Prostate gland (tissue), 2 donors: Measurements from ENCODE around the gene TMEM123.

ENCODE experiments used
- POLR2A ChIP-seq: fragments of 450-650 bp; IDR thresholded peaks from one replicate; pipeline ENCODE4 v1.6.1; 2016; ENCODE audit warnings: antibody characterized with exemption, mild to moderate bottlenecking
- POLR2AphosphoS5 ChIP-seq: sonication (generic); formaldehyde crosslinking; IDR thresholded peaks from one replicate; pipeline ENCODE4 v1.6.1; 2017; ENCODE audit warnings: antibody characterized with exemption
- TF ChIP-seq, protein P1 (sequence below), 4 experiments: fragments of 200-600 bp in 2 of 4; fragments of 450-650 bp in 2 of 4; sonication (generic) in 2 of 4; IDR thresholded peaks; 1 replicate in 3 of 4; 2 replicates in 1 of 4; pipeline ENCODE4 v1.5.1; 2016 to 2019; ENCODE audit warnings: antibody characterized with exemption in 4 of 4, mild to moderate bottlenecking in 2 of 4, moderate library complexity in 2 of 4

DNA sequence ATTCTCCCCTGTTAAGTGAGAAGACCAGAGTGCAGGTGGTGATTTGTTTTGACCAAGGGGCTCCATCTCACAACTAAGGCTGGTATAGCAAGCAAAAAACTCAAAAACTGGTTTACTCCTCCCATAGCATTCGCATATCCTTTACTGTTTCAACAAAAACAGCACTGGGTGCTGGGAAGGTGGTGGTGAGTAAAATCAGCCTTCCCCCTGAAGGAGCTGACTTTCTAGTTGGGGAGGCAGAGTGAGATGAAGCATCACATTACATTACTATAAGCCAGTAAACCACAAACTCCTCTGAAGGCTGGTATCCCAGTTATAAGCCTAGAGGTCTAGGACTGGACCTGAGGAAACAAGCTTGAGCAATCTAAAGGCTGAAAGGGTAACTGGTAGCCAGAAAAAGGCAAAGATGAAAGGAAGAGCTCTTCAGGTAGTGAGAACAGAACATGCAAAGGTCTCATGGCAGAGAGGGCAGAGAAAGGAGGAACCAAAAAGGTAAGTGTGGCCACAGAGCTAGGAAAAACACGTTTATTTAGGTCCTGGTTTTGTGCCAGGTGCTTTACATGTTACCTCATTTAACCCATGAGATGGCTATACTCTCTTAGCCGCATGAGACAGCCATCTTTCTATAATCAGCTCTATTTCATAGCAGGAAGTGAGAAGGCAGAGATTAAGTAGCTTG lies 22.3 kb downstream of the TMEM123 start:
- TF ChIP-seq POLR2A (no peak), POLR2AphosphoS5 (no peak)
- TF ChIP-seq, protein P1, sequence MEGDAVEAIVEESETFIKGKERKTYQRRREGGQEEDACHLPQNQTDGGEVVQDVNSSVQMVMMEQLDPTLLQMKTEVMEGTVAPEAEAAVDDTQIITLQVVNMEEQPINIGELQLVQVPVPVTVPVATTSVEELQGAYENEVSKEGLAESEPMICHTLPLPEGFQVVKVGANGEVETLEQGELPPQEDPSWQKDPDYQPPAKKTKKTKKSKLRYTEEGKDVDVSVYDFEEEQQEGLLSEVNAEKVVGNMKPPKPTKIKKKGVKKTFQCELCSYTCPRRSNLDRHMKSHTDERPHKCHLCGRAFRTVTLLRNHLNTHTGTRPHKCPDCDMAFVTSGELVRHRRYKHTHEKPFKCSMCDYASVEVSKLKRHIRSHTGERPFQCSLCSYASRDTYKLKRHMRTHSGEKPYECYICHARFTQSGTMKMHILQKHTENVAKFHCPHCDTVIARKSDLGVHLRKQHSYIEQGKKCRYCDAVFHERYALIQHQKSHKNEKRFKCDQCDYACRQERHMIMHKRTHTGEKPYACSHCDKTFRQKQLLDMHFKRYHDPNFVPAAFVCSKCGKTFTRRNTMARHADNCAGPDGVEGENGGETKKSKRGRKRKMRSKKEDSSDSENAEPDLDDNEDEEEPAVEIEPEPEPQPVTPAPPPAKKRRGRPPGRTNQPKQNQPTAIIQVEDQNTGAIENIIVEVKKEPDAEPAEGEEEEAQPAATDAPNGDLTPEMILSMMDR (IDR thresholded peaks at IDR 0.05), result no peak
